Hematopoietic multipotent progenitor cell treated with erythropoietin and hydrocortisone succinate and interleukin-3 and kit ligand, for 8 days (in vitro differentiated cells): ENCODE measurements around the gene MYL7.
"Not testable (repeated sequence)": the region's sequence is repeated elsewhere in the genome, so short reads cannot be mapped to it uniquely, and the experiment has no call there.

Experiments
- DNase-seq: peaks from one replicate; pipeline ENCODE4 v3.0.0-alpha.2; 2015

MYL7 gene

DNA sequence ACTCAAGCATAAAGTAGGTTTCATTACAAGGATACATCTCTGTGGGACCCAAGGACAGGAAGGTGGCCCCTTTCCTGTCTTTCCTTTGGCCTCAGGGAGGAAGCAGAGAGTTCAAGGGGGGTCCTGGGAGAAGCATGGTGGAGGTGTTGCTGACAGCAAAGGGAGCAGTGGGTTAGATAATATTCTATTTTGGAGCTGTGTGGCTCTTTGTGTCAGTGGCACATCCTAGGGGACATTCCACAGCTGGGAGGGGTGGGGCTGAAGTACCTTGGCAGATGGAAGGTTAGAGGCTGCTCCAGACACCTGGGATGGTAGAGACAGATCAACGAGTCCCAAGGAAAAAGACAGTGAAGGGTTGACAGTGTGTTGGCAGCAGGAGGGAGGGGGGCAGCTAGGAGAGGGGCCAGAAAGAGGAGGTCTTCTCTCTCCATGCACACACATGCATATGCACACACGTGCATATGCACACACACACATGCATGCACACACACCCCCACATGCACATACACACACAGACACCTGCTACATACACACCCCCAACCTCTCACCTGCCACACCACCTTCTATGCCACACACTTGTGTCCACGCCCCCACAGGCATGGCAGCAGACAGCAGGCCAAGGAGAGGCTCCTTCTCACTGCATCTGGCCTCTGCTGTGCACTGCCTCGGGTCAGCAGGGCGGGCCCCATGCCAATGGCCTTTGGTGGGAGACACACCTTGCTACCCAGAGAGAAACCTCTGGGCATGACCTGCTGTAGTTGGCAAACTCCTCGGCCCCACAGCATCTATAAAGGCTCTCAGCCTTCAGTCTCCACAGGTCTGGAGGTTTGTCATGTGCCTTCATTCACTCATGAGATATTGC is 12.2 kb downstream of the MYL7 start:
- no peak for DNase-seq

DNA sequence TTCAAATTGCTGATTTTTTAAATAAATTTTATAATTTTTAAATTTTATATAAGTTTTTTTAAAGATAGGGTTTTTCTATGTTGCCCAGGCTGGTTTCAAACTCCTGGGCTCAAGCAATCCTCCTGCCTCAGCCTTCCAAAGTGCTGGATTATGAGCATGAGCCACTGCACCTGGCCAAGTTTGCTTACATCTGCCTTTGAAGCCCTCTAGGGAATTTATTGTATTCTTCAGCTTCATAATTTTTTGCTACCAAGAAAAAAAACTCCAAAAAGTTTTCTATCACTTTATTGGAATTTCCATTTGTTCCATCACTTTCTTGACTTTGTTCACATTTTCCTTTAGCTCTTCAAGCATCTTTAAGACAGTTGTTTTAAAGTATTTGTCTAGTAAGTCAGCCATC is 14.0 kb downstream of the MYL7 start:
- DNase-seq = no peak

DNA sequence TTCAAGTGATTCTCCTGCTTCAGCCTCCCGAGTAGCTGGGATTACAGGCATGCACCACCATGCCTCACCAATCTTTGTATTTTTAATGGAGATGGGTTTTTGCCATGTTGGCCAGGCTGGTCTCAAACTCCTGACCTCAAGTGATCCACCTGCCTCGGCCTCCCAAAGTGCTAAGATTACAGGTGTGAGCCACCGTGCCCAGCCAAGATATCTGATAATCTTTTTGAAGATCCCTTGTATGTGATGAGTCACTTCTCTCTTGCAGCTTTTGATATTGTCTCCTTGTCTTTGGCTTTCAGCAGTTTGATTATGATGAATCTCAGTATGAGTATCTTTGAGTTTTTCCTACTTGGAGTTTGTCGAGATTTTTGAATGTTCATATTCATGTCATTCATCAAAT is 14.6 kb downstream of the MYL7 start:
- not testable (repeated sequence) for DNase-seq

DNA sequence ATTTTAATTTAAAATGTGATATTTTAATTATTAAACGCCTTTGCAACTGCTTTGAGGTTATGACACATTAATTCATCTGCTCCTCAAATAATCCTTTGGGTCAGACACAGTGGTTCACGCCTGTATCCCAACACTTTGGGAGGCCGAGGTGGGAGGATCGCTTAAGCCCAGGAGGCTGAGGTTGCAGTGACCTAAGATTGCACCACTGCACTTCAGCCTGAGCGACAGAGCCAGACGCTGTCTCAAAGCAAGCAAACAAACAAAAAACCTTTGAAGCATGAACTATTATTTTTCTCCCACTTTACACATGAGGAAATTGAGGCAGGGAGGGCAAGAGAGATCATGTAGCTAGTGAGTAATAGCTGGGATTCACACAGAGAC is 16.3 kb downstream of the MYL7 start:
- no peak for DNase-seq

DNA sequence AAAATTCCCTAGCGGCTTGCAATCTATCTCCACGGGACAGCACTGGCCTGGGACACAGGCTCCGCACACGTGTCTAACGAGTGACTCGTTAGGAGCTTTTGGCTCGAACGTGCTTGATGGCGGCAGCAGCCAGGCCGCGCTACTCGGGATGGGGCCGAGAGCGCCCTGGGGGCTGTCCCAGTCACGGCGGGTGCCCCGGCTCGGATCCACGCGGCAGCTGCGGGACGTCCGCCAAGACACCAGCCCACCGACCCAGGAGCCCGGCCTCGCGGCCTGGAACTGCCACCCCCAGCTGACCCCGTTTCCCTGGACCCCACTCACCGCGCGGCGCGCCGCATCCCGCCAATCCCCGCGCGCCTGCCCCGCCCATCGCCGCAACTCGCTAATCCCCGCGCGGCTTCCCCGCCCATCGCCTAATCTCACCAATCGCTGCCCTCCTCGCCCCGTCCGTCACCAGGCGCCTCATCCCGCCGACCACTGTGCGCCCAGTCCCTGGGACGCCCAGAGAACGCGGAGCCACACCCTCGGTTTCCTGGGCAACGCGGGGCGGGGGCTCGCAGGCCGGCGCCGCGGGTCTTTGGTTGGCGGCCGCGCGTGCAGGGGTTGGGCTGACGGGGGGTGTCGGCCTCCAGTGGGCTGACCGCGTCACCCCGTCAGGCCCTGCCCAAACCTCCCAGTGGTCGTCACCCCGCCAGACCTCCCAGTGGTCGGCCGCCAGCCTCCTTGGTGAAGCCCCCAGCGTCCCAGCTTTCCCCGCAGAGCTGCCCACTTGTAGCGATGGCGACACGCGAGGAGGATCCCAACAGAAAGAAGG is 17.7 kb downstream of the MYL7 start, which contains the start of gene POLD2:
Gene POLD2 (minus strand): TSS at position 359 of the 814 bp plus-strand sequence. CDS start 1,495 bp downstream, outside the sequence.
- peak; percentile 97 for DNase-seq

DNA sequence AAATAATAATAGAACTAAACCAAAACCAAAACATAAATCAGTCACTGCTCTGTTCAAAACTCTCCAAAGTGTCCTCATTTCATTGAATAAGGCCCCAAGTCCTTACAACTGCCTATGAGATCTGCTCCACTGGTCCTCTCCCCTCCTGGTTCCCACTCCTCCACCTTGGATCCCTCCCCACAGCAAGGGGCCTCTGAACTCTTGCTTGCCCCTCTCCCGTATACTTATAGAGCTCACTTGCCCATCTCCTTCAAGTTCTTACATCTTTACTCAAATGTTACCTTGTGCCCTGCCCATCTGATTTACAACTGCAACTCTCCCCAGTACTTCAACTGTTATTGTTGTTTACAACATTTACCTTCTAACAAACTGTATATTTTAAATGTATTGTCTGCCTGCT is 18.6 kb downstream of the MYL7 start:
- DNase-seq = peak; percentile 19

DNA sequence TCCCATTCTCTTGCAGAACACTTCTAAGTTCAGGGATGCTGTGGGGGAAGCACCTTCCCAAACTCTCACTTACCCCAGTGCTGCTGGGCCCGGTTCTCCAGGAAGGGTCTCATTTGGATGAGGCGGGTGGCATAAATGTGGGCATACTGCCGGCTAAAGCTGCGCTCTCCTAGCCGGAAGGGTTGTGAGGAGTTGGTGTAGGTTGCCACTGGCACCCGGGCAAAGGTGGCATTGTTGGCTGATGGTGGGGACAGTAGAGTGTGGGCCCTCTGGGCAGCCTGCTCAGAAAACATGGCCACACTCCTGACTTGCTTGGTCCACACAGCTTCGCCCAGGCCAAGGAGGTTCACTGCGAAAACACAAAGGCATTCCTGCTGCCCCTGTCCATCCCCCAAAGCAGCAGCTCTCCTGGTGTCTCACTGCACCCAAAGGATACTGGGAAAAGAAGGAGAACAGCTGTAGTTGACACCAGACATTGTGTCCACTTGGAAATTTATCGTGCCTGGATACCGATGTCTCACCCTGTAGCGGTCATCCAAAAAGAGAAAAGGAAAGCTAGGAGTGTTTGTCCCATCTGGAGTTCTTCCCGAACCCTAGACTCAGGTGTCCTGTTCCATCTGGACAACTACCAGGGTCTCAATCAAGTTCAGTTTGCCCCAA is 19.2 kb downstream of the MYL7 start:
- no peak for DNase-seq

DNA sequence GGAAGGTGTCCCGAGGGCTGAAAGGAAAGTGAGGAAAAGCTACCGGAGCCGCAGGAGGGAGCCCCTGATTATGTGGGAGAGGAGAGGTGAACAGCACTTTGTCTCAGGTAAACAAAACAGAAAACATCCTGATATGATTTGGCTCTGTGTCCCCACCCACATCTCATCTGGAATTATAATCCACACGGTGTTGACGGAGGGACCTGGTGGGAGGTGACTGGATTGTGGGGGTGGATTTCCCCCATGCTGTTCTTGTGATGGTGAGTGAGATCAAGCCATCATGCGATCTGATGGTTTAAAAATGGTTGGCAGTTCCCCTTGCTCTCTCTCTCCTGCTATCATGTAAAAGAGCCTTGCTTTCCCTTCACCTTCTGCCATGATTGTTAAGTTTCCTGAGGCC is 20.7 kb downstream of the MYL7 start:
- no peak for DNase-seq

DNA sequence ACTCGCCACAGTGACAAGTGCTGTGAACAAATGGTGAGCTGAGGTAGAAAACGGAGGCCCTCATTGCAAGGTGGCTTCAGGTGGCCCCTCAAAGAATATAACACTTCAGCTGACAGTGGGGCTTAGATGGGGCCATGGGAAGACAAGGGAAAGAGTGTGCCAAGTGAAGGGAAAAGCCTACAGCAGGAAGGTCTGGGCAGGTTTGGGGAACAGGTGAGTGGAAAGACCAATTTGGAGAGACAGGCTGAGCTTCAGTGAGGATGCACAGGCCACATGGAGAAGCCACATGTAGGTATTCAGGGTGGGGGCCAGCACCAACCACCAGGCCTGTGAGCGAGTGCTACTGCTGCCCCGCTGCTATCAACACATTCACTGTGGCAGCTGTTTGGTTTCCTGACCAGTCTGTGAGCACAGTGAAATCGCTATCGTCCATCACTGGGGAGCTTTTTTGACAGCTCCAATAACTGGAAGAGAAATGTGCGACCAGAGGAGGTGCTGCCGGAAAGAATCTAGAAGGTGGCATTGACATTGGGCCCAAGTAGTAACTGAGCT is 21.2 kb downstream of the MYL7 start:
- DNase-seq = no peak

DNA sequence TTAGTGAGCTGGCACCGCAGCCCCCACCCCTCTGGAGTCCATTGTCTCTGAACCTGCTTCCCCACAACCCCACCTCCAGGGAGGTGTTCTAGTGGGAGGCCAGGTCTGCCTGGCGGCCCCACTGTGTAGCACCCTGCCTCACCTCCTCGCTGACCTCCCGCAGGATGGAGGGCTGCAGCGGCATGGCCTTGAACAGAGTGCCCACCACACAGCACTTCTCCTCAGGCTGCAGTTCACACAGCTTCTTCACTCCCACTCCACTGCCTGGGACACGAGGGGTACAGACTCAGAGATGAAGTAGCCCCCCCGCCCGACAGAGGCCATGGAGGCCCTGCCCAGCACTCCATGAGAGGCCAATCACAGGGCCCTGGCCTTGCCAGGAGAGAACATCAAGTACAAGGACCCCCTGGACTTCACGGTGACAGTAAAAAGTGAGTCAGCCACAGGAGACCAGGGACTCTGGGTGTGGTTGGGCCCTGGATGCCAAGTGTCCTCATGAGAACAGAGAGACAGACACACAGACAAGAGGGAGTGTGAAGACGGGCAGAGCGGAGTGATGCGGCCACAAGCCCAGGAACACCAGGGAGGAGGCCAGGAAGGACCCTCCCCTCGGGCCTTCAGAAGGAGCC is 23.2 kb downstream of the MYL7 start:
- no peak for DNase-seq

DNA sequence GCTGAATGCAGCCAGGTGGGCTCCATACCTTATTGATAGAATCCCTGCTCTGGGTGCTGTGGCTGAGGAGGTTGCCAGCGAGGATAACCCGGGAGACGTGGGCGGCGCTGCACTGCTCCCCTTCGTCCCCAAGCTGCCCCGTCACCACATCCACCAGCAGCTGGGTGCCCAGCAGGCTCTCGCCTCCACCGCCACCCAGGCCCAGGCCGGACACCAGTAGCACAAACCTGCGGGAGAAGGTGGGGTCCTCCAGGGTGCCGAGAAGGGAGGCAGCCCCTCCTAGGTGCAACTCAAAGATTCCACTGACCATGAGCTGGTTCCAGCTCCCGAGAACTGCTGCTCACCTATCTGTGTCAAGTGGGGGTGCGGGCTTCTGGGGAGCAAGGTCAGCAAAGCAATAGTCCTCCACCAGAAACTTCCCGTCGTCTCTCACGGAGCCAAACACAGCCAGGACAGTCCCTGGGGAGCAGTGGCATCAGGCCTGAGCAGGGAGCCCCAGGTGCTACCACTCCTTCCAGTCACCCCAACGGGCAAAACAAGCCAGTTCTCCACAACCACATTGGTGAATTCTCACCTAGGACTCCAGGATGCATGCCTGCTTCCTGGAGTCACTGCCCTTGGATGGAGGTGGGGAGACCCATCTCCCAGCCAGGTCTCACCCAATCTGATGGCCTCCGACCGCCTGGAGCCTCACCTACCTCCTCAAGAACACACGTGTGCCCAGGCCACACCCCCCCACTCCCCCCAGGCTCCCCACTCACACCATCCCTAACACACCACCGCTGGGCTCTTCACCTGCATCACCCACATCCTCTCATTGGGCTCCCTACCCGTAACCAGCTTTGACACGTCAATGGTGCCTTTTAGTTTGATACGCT is 24.1 kb downstream of the MYL7 start:
- DNase-seq = no peak

DNA sequence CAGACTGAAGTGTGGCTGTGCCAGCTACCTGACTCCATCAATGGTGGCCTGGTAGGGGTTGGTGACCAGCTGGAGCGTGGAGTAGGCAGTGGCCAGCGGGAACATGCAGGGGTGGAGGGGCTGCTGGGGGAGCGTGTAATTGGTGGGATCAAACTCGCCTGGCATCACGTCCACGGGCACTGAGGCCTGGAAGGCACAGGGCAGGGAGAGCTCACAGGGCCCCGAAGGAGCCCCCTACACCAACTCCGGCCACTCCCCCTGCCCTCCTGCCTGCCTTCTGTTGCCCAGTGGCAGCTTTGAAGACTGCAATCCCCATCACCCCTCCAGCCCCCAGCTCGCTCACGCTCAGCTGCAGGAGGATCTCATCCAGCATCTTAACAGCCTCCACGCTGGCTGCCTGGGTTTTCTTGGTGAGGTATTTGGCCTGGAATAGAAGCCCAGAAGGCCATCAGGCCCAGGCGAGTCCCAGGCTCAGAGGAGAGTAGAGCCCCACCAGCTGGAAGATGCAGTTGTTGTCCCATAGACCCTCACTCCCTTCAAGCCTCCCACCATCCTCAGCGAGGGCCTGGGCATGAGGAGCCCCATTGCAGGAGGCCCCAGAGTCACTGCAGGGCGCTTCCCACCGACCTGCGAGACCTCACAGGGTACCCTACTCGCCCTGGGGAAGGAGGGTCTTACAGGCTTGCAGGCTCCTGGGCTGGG is 24.9 kb downstream of the MYL7 start:
- DNase-seq = no peak

DNA sequence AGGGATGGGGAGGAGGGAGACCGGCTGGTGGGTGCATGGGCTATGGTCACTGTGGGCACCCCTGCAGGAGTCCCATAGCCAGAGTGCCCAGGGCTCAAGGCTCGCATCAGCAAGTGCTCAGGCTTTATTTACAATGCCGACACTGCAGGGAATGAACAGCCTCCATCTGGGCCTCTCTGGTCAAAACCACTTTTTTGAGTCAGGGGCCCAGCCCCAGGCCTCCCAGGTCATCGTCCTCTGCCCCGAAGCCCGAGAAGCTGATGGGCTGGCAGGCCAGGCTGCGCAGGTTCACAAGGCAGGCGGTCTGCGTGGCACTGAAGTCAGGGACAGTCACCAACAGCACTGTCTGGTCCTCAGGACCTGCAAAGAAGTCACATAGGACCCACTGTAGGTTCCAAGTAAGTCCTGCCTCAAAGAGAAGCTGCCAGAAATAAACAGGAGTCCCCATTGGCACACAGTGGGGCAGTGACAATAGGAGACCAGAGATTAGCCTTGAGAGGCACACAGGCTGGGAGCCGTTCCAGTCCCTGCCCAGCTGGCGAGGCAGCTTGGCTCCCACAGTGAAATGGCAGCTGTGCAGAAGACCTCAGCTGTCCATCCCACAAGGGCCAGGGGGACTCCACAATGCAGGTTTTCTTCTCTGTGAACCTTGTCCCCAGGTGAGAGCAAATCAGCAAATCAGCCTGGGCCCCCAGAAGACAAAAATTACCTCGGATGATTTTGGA is 26.4 kb downstream of the MYL7 start:
- DNase-seq = no peak

DNA sequence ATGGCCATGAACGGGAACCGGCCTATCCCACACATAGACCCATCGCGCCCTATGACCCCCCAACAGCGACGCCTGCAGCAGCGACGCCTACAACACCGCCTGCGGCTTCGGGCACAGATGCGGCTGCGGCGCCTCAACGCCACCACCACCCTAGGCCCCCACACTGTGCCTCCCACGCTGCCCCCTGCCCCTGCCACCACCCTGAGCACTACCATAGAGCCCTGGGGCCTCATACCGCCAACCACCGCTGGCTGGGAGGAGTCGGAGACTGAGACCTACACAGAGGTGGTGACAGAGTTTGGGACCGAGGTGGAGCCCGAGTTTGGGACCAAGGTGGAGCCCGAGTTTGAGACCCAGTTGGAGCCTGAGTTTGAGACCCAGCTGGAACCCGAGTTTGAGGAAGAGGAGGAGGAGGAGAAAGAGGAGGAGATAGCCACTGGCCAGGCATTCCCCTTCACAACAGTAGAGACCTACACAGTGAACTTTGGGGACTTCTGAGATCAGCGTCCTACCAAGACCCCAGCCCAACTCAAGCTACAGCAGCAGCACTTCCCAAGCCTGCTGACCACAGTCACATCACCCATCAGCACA is 27.3 kb downstream of the MYL7 start:
- DNase-seq = no peak

DNA sequence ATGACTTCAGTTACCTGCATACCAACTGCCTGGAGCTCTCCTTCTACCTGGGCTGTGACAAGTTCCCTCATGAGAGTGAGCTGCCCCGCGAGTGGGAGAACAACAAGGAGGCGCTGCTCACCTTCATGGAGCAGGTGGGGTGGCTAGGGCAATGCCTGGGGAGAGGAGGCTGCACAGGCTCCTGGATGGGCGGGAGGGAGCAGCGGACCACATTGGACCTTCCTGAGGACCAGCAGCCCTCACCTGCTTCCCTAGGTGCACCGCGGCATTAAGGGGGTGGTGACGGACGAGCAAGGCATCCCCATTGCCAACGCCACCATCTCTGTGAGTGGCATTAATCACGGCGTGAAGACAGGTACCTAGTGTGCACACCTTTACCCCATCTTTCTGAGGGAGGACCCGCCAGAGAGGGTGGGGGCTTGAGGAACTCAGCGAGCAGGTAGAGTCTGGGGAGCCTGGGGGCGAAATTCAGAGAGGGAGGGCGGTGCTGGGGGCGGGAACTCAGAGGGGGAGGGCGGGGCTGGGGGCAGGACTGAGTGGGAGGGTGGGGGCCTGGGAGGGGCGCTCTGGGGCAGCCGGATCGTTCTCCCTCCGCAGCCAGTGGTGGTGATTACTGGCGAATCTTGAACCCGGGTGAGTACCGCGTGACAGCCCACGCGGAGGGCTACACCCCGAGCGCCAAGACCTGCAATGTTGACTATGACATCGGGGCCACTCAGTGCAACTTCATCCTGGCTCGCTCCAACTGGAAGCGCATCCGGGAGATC is 28.0 kb downstream of the MYL7 start:
- no peak for DNase-seq

DNA sequence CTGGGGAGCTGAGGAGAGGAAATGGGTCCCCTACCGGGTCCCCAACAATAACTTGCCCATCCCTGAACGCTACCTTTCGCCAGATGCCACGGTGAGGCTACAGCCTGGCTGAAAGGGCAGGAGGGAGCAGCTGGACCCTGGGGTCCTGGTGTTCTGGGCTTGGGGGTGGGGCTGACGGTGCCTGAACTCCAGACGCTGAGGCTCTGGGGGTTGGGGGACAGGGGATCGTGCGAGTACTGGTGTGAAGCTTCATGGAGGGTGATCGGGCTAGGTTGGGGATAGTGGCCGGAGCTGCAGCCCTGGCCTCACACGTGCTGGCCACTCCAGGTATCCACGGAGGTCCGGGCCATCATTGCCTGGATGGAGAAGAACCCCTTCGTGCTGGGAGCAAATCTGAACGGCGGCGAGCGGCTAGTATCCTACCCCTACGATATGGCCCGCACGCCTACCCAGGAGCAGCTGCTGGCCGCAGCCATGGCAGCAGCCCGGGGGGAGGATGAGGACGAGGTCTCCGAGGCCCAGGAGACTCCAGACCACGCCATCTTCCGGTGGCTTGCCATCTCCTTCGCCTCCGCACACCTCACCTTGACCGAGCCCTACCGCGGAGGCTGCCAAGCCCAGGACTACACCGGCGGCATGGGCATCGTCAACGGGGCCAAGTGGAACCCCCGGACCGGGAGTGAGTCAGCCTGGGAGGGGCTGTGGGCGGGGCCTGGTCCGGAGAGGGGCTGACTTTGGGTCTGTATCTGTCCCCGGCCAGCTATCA is 28.7 kb downstream of the MYL7 start:
- DNase-seq = no peak

DNA sequence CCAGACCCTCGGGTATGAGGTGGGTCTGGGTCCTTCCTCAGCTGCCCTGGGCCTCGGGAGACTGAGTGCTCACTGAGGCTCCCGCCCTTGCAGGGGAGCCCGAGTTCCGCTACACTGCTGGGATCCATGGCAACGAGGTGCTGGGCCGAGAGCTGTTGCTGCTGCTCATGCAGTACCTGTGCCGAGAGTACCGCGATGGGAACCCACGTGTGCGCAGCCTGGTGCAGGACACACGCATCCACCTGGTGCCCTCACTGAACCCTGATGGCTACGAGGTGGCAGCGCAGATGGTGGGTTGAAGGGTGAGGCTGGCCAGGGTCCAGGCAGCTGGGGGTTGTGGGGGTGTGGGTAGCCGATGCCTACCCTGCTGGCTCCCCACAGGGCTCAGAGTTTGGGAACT is 29.4 kb downstream of the MYL7 start:
- DNase-seq = no peak
